ENCODE results near the gene KDM4C. TPM values are rescaled to one million over a fixed set of nuclear protein-coding genes. Genes with fewer than 3 reads are reported as not detected.

KDM4C gene
- total RNA-seq, 1 experiment from 2014 or later, result 13.5 TPM

DNA sequence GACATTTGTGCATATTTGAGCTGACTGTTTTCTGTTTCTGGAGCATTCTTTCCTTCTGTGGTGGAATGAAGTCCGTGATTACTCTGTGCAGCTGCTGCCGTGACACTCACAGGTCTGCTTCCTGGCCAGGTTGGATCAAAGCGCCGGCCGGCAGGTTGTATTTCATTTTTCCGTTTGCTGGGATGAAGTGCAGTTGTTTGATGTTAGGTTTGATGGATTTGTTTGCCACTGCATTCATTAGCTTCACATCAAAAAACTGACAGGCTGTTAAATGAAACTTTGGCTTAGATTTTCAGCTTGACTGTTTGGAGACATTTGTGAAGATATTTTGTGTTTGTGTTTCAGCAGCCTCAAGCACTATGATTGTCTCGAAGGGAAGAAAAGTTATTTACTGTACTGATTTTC, 140.1 kb downstream of the KDM4C start:
- DNase-seq (ENCODE audit: extremely low read depth, low read depth), result no peak

GRCh38 chr9:6899274-6899673, 141.5 kb downstream of the KDM4C start:
- DNase-seq (ENCODE audit: extremely low read depth, low read depth), result no peak

GRCh38 chr9:6900440-6900883, 142.7 kb downstream of the KDM4C start:
- no peak for DNase-seq (ENCODE audit: extremely low read depth, low read depth)

DNA sequence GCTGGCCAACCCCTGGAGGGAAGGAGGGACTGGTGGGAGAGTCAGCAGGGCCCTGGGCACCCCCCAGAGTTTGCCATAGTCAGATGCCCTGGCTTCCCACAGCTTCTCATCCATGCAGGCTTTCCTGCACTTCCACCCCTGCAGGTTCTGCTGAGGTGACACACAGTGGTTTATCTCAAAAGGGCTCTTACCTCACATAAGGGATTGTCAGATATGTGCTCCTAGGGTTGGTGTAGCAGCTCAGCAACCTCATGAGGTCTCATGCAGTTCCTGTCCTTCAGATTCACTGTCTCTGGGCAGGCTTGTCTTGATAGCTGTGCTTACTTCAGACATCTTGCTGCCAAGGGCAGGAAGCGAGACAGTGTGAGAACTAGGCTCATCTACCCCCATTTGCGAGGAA, 143.4 kb downstream of the KDM4C start:
- DNase-seq (ENCODE audit: extremely low read depth, low read depth), result no peak

GRCh38 chr9:6902423-6902822, 144.7 kb downstream of the KDM4C start:
- no peak for DNase-seq (ENCODE audit: extremely low read depth, low read depth)

DNA sequence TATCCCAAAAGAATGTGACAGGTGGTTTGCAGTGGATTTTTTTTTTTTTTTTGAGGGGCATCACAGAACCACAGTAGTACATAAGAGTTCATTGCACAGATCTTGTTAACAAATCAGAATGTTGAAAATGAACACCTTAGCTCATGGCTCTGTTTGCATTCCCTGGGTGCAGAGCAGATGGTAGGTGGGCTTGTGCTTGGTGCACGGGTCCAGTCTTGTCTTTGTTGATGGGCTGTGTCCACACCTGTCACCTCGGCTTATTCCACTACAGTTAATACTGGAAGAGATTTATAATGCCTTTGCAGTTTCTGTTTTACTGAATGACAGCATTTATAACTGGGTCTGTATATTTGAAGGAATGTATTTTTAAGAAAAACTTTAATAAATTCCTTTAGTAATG, 146.6 kb downstream of the KDM4C start:
- no peak for DNase-seq (ENCODE audit: extremely low read depth, low read depth)

DNA sequence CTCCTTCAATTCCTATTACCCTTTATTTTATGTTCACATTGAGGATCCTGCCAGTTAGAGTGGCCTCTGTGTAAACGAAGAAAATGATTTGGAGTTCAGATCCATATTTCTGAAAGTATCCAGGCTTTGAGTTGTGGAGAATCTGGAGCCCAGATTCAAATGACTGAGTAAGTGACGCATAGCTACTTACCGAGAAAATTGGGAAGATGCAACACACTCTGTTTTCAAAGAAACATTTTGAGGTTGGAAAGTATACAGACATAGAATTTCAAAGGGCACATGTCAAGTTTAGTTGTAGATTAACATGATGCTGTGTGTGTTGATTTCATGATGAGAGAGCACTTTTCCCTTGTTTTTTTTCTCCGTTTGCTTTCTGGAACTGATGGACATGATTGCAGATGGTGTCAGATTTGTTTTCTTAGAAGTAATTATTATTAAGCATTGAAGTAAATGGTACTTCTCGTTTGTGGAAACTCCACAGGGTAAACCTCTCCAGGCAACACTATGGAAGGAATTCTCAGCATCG, 148.1 kb downstream of the KDM4C start:
- no peak for DNase-seq (ENCODE audit: extremely low read depth, low read depth)

GRCh38 chr9:6907772-6908381, 150.1 kb downstream of the KDM4C start:
- peak; percentile 5 for DNase-seq (ENCODE audit: extremely low read depth, low read depth)

DNA sequence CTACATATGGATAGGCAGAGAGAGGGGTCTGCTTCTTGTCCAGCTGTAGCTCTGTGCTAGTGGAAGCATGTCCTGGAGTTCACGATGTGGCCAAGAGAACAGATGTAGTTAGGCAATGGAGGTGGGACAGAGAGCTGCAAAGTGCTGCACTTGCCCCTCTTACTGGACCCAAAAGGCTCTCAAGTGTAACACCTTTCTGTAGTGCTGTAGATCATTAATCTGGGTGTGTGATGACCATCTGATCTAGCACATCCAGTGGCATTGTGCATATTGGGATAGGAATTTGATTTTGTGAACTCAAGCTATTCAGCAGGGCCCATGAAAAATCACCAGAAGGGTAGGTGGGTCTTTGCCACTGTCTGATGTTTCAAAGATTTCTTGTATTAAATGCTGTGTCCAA, 151.4 kb downstream of the KDM4C start:
- no peak for DNase-seq (ENCODE audit: extremely low read depth, low read depth)

DNA sequence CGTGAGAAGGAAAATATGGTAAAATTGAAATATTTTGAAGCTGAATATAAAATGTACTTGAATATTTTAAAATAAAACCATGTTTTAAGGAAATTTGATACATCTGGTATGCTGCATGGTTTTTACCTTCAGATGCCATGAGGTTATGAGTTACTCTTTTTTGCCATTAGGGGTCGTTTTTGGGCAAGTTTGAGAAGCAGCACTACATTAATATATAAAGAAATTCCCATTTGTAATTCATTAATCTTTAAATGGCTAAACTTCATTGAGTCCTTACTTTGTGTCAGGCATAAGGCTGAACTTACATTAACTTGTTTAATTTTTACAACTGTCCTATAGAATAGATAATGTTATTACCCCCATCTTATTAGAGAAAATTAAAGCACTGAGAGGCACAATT, 152.3 kb downstream of the KDM4C start:
- peak; percentile 3 for DNase-seq (ENCODE audit: extremely low read depth, low read depth)

- no peak for DNase-seq (ENCODE audit: extremely low read depth, low read depth)
Observed at GRCh38 chr9:6910497-6910896, 152.7 kb downstream of the KDM4C start.

GRCh38 chr9:6911901-6912638, 154.3 kb downstream of the KDM4C start:
- no peak for DNase-seq (ENCODE audit: extremely low read depth, low read depth)

- no peak for DNase-seq (ENCODE audit: extremely low read depth, low read depth)
Observed at GRCh38 chr9:6915635-6916034, 157.9 kb downstream of the KDM4C start.

DNA sequence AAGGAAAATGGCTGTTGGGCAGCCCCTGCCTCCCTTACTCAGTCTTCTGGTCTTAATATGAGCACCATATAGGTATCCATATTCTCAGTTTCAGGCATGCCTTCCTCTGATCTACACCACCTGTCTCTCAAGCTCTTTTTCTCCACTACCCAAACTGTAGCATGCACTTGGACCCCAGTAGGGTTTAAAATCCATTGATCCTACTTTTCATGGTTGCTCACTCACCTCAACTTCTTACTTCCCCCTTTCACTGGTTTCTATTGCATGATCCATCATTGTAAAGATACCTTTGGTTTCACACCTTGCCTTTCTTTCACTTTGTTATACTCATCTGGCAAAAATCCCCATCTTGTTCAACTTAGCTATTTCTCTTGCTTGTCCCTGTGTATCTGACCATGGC, 159.4 kb downstream of the KDM4C start:
- DNase-seq (ENCODE audit: extremely low read depth, low read depth), result no peak

GRCh38 chr9:6920041-6920440, 162.3 kb downstream of the KDM4C start:
- no peak for DNase-seq (ENCODE audit: extremely low read depth, low read depth)

DNA sequence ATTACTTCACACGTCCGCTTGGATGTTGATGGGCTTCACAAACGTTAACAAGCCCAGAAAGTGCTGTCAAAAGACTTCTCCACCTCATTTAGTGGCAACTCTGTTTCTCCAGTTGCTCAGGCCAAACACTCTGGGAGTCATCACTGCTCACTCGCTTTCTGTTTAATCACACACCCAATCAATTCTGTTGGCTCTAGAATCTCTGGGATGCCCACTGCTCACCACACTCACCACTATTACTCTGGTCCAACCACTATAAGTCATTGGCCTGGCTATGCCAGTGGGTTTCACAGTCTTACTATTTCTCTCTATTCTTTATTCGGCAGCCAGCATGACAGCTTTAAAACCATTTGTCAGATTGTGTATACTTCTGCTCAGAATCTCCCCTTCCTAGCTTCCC, 163.5 kb downstream of the KDM4C start:
- no peak for DNase-seq (ENCODE audit: extremely low read depth, low read depth)

DNA sequence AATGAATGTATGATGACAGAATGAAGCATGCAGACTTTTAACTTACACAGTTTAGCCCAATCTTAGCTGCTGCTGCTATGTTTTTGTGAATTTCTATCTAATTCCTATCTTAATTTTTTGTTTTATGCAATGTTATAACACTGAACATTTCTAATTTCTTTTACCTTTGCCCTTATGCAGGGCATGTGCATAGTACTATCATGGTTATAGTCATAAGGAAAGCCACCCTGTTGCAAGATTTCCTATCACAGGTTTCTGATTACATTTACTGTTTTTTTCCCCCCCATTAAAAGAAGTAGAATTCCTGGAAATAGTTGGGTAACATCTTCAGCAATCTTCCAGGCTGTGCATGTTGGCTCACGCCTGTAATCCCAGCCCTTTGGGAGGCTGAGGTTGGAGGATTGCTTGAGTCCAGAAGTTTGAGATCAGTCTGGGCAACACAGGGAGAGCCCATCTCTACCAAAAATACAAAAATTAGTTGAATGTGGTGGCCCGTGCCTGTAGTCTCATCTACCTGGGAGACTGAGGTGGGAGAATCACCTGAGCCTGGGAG, 164.4 kb downstream of the KDM4C start:
- no peak for DNase-seq (ENCODE audit: extremely low read depth, low read depth)

- no peak for DNase-seq (ENCODE audit: extremely low read depth, low read depth)
Observed at GRCh38 chr9:6922680-6923079, 164.9 kb downstream of the KDM4C start.

DNA sequence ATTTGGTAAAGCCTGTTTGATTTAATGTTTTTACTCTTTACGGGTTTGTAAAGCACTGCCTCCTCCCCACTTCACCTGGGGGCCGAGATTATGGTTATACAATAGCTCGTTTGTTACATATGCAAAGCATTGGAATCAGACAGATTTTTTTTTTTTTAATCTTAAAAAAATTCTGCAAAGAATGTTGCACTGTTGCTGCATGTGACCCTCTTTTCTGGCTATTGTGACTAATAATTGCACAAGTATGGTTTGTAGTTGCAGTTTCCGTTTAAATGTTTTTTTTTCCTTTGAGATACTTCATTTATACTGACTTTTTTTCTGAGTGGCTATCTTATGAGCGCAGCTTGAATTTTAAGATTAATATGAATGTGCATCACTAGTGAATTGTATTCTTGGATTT, 165.3 kb downstream of the KDM4C start:
- DNase-seq (ENCODE audit: extremely low read depth, low read depth), result no peak

- no peak for DNase-seq (ENCODE audit: extremely low read depth, low read depth)
Observed at GRCh38 chr9:6924149-6924548, 166.4 kb downstream of the KDM4C start.

GRCh38 chr9:6924988-6925563, 167.3 kb downstream of the KDM4C start:
- DNase-seq (ENCODE audit: extremely low read depth, low read depth), result no peak

- no peak for DNase-seq (ENCODE audit: extremely low read depth, low read depth)
Observed at GRCh38 chr9:6925836-6926235, 168.1 kb downstream of the KDM4C start.

Data from NCI-H460 (cell line).